IMR-90 (cell line): ENCODE results near the gene TMC3. TPM values are rescaled to one million over a fixed set of nuclear protein-coding genes. Genes with fewer than 3 reads are reported as not detected.

ENCODE experiments used
- ATAC-seq: fragments of 200-7000 bp; cut with Tn5 transposase; 2 replicates; pipeline ENCODE4 v1.9.1; 2020; ENCODE audit warnings: low read depth, mild to moderate bottlenecking, moderate library complexity
- BruUV-seq: library from RNA; stranded (reverse); fragments of 400-500 nt; replicated peaks from 2 replicates; lab custom pipeline; 2021; lab: Mats Ljungman, UMichigan
- CTCF ChIA-PET: fragments of 300-600 bp; formaldehyde crosslinking; extraction: SDS; loops from one replicate; lab custom pipeline; 2021; ENCODE audit warnings: antibody characterized with exemption; lab: Yijun Ruan, JAX
- POLR2A ChIA-PET: fragments of 300-600 bp; sonication (Branson Sonifier 250); formaldehyde crosslinking; loops from one replicate; lab custom pipeline; 2022; ENCODE audit warnings: antibody characterized with exemption; ENCODE audit not compliant: unreplicated experiment; lab: Charles Lee
- DNase-seq: peaks from one replicate; pipeline ENCODE4 v3.0.0; 2013
- H2AFZ ChIP-seq: replicated peaks from 2 replicates; pipeline ENCODE3; 2013; ENCODE audit warnings: low read length, mild to moderate bottlenecking; ENCODE audit not compliant: poor library complexity
- H2AK5ac ChIP-seq: 2 replicates; pipeline ENCODE4 v1.6.1; 2013; ENCODE audit warnings: low read depth, low read length, inconsistent platforms
- H2AK9ac ChIP-seq: replicated peaks from 2 replicates; pipeline ENCODE3; 2013; ENCODE audit warnings: mild to moderate bottlenecking, low read depth, low read length, moderate library complexity; ENCODE audit not compliant: poor library complexity
- H2BK120ac ChIP-seq: 2 replicates; pipeline ENCODE4 v1.6.1; 2013; ENCODE audit warnings: low read depth, low read length, inconsistent platforms
- H2BK15ac ChIP-seq: 3 replicates; pipeline ENCODE4 v1.6.1; 2013; ENCODE audit warnings: low read depth, low read length, inconsistent platforms
- H2BK20ac ChIP-seq: 2 replicates; pipeline ENCODE4 v1.6.1; 2013; ENCODE audit warnings: low read depth, mild to moderate bottlenecking, inconsistent platforms, low read length, moderate library complexity
- H2BK5ac ChIP-seq: 2 replicates; pipeline ENCODE4 v1.6.1; 2013; ENCODE audit warnings: mild to moderate bottlenecking, low read depth, low read length, inconsistent platforms; ENCODE audit not compliant: poor library complexity, severe bottlenecking
- H3K14ac ChIP-seq: replicated peaks from 2 replicates; pipeline ENCODE4 v1.6.1; 2013; ENCODE audit warnings: low read depth, low read length, inconsistent platforms
- H3K18ac ChIP-seq: 2 replicates; pipeline ENCODE4 v1.6.1; 2013; ENCODE audit warnings: low read depth, low read length, control low read depth
- H3K23ac ChIP-seq: 2 replicates; pipeline ENCODE4 v1.6.1; 2013; ENCODE audit warnings: low read depth, low read length, inconsistent platforms
- H3K27ac ChIP-seq: 2 replicates; pipeline ENCODE4 v1.5.1; 2013; ENCODE audit warnings: mild to moderate bottlenecking, control low read depth, low read length; ENCODE audit not compliant: insufficient read depth
- H3K27me3 ChIP-seq: 2 replicates; pipeline ENCODE4 v1.6.1; 2013; ENCODE audit warnings: low read length; ENCODE audit not compliant: control insufficient read depth, insufficient read depth
- H3K36me3 ChIP-seq: 2 replicates; pipeline ENCODE4 v1.6.1; 2013; ENCODE audit warnings: low read length, mixed read lengths; ENCODE audit not compliant: control insufficient read depth, insufficient read depth
- H3K4ac ChIP-seq: 2 replicates; pipeline ENCODE4 v1.6.1; 2013; ENCODE audit warnings: low read depth, low read length, inconsistent platforms
- H3K4me1 ChIP-seq: 2 replicates; pipeline ENCODE4 v1.6.1; 2013; ENCODE audit warnings: low read length, mixed read lengths; ENCODE audit not compliant: control insufficient read depth, insufficient read depth
- H3K4me2 ChIP-seq: 2 replicates; pipeline ENCODE4 v1.6.1; 2013; ENCODE audit warnings: low read depth, mild to moderate bottlenecking, control low read depth, low read length, moderate library complexity
- H3K4me3 ChIP-seq: 2 replicates; pipeline ENCODE4 v1.5.1; 2013; ENCODE audit warnings: low read depth, mild to moderate bottlenecking, control low read depth, low read length, moderate library complexity; ENCODE audit not compliant: insufficient read depth
- H3K56ac ChIP-seq: 2 replicates; pipeline ENCODE4 v1.6.1; 2013; ENCODE audit warnings: low read length, inconsistent platforms; ENCODE audit not compliant: insufficient read depth; ENCODE audit errors: extremely low read depth
- H3K79me1 ChIP-seq, 2 experiments: 2 replicates each; pipeline ENCODE4 v1.6.1; 2013; ENCODE audit warnings: low read length in 2 of 2, inconsistent platforms in 1 of 2, low read depth in 1 of 2
- H3K9ac ChIP-seq: 2 replicates; pipeline ENCODE4 v1.6.1; 2013; ENCODE audit warnings: low read depth, low read length, control low read depth
- H3K9me1 ChIP-seq: 2 replicates; pipeline ENCODE4 v1.6.1; 2013; ENCODE audit warnings: low read length, inconsistent platforms; ENCODE audit not compliant: insufficient read depth
- H3K9me3 ChIP-seq: 2 replicates; pipeline ENCODE4 v1.6.1; 2013; ENCODE audit warnings: low read length; ENCODE audit not compliant: control insufficient read depth, insufficient read depth
- H4K20me1 ChIP-seq: 2 replicates; pipeline ENCODE4 v1.6.1; 2013; ENCODE audit warnings: low read length, inconsistent platforms; ENCODE audit not compliant: insufficient read depth
- H4K5ac ChIP-seq: 2 replicates; pipeline ENCODE4 v1.6.1; 2013; ENCODE audit warnings: mild to moderate bottlenecking, low read depth, low read length, control low read depth
- H4K8ac ChIP-seq, 2 experiments: 2 replicates each; pipeline ENCODE4 v1.6.1; 2013; ENCODE audit warnings: low read depth in 2 of 2, low read length in 2 of 2, control low read depth in 1 of 2, inconsistent platforms in 1 of 2
- H4K91ac ChIP-seq: 2 replicates; pipeline ENCODE4 v1.6.1; 2013; ENCODE audit warnings: low read depth, low read length, inconsistent platforms; ENCODE audit not compliant: insufficient read depth
- CHD1 ChIP-seq: IDR thresholded peaks from 2 replicates; pipeline ENCODE4 v1.6.1; 2012; ENCODE audit warnings: low read depth, low read length, improper control_type of control experiment
- MAFK ChIP-seq: IDR thresholded peaks from 2 replicates; pipeline ENCODE4 v1.6.1; 2012; ENCODE audit warnings: low read depth, low read length, improper control_type of control experiment
- NFE2L2 ChIP-seq: fragments of 150-350 bp; IDR thresholded peaks from 2 replicates; pipeline ENCODE4 v1.6.1; 2016; ENCODE audit warnings: low read depth, mild to moderate bottlenecking, low read length
- RAD21 ChIP-seq: IDR thresholded peaks from 2 replicates; pipeline ENCODE4 v1.6.1; 2012; ENCODE audit warnings: low read length, improper control_type of control experiment
- RCOR1 ChIP-seq: IDR thresholded peaks from 2 replicates; pipeline ENCODE4 v1.6.1; 2012; ENCODE audit warnings: mild to moderate bottlenecking, low read length, improper control_type of control experiment; ENCODE audit not compliant: insufficient replicate concordance
- SMC3 ChIP-seq: fragments of 150-350 bp; IDR thresholded peaks from 2 replicates; pipeline ENCODE4 v1.6.1; 2016; ENCODE audit warnings: low read depth, mild to moderate bottlenecking, antibody characterized with exemption, low read length, moderate library complexity
- WGBS, 2 experiments: methylation state at CpG; one replicate each; pipeline versions ENCODE4 v1.1.5 to v1.1.7; 2013; ENCODE audit warnings: missing lambda C conversion rate in 2 of 2; ENCODE audit not compliant: insufficient read length in 1 of 2; ENCODE audit errors: extremely low coverage in 2 of 2; 5-methylcytosine and 5-hydroxymethylcytosine counted together
- dilution Hi-C: fragments of 300-500 bp; cut with HindIII; formaldehyde crosslinking; loops from one replicate; pipeline ENCODE4 v1.14.3; 2018; ENCODE audit warnings: low sequenced_read_pairs; ENCODE audit not compliant: unreplicated experiment
- in situ Hi-C: fragments of 300-500 bp; cut with MboI; formaldehyde crosslinking; loops from 3 replicates; pipeline ENCODE4 v1.14.3; 2019; ENCODE audit warnings: low sequenced_read_pairs, inconsistent platforms, mixed read lengths
- intact Hi-C: fragments of 100-400 bp; cut with micrococcal nuclease; formaldehyde crosslinking; loops from 2 replicates; pipeline ENCODE4 v1.10.0; 2022
- polyA plus RNA-seq, 3 experiments: library from polyadenylated mRNA; depleted of rRNA; stranded (reverse); fragments of >200 nt; gene quantifications; 2 replicates each; pipeline ENCODE4 v1.2.3, GENCODE V29; 2012; ENCODE audit warnings: low replicate concordance in 1 of 3
- total RNA-seq: library from RNA; depleted of rRNA; stranded (reverse); fragments of >200 nt; gene quantifications from 2 replicates; pipeline ENCODE4 v1.2.3, GENCODE V29; 2012

TMC3 gene
- total and polyA plus RNA-seq, 2 of the 4 experiments (the other 2 are of a cell fraction) = not detected

GRCh38 chr15:81379269-81379668, 5.3 kb upstream of the TMC3 start:
- Histone ChIP-seq H3K56ac (no peak overlapping the region), H3K27me3 (peaks cover 4% of the 10 kb centered on the region; the same call in 1 of the 2 replicates), H3K14ac (no peak overlapping the region), H3K36me3 (no peaks in the 10 kb centered on the region), H3K23ac (no peak overlapping the region), H3K9ac (no peak overlapping the region), H2BK5ac (no peak overlapping the region), H2AFZ (no peak overlapping the region), H3K4me1 (no peaks in the 10 kb centered on the region), H3K4ac (no peak overlapping the region), H2BK20ac (no peak overlapping the region), H3K27ac (no peak overlapping the region), H3K4me2 (no peak overlapping the region), H2BK15ac (no peak overlapping the region), H3K9me3 (no peaks in the 10 kb centered on the region), H3K9me1 (no peaks in the 10 kb centered on the region), H4K91ac (no peak overlapping the region), H3K79me1 (no peaks in the 10 kb centered on the region), H3K4me3 (no peak overlapping the region), H4K20me1 (no peaks in the 10 kb centered on the region), H2AK5ac (no peak overlapping the region), H2BK120ac (no peak overlapping the region), H2AK9ac (no peak overlapping the region), H4K5ac (no peak overlapping the region), H4K8ac (no peak overlapping the region), H3K18ac (no peak overlapping the region)
- ATAC-seq (no peak), DNase-seq (no peak)
- dilution Hi-C loops = no loop called here
- in situ Hi-C loops = no loop called here
- TF ChIP-seq SMC3 (no peak), MAFK (no peak), RCOR1 (no peak), NFE2L2 (no peak), RAD21 (no peak), CHD1 (no peak)
- intact Hi-C loops = no loop called here
- WGBS, 2 experiments = 52% methylated on average over 2 of the region's 9 CpGs; no CpG with 5 or more reads in 1 of the 2 experiments
- no TSS peak for BruUV-seq
- POLR2A ChIA-PET = no interaction called here
- CTCF ChIA-PET = no interaction called here
